Activated gamma-delta T cell treated with anti-CD3 and anti-CD28 coated beads, Interleukin-2, amount 50 U/mL, for 16 hours (primary cell): Measurements from ENCODE around the gene PACRG.
"Not testable (repeated sequence)": the region's sequence is repeated elsewhere in the genome, so short reads cannot be mapped to it uniquely, and the experiment has no call there.

Experiments
- DNase-seq: peaks from one replicate; pipeline ENCODE4 v3.0.0-alpha.2; 2020; ENCODE audit warnings: low read depth

Gene PACRG

GRCh38 chr6:163314791-163315470 lies 587.2 kb downstream of the PACRG start:
- no peak for DNase-seq

DNA sequence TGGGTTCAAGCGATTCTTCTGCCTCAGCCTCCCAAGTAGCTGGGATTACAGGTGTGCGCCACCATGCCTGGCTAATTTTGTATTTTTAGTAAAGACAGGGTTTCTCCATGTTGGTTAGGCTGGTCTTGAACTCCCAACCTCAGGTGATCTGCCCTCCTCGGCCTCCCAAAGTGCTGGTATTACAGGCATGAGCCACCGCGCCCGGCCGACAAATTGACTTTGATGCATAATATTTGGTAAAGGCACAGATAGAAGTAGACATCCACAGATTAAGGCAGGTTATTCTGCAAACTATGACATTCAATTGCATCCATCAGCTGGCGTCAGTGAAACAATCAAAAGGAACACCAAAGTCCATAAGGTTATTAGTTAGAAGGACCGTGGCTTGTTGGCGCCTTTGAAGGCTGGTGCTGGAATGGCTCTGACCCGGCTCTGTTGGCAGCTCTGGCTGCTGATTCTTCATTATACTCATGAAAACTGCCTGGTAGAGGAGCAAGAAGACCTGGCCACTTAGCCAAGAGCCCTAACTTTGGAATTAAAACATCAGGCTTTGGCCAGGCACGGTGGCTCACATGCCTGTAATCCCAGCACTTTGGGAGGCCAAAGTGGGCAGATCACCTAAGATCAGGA lies 589.2 kb downstream of the PACRG start:
- not testable (repeated sequence) for DNase-seq

DNA sequence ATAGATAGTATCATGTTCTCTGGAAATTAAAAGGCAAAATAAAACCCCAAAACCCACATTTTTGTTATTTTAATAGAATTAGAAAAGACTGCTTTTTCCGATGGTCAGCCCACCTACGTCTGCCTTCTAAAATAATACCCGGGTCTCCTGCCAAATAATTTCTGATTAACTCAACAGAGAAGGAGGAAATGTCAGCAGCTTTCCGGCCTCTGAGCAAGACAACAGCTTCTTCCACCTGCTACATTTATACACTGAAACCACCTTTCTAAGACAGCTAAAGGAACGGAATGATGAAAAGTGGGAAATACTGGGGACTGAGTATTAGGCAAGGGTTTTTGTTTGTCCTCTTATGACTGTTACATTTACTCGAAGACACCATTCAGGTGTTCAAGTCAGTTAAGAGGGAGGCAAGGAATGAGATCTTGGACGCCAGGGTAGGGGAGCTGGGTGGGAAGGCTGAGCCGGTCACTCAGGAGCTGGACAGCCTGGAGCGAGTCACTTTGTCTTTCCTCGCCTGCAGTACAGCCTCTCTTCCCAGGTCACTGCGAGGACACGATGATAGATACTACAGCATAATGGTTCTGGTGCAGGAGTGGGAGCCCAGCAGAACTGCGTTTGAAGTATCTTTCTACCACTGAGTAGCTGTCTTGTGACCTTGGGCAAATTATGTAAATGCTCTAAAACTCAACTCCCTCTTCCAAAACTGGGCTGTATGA lies 590.5 kb downstream of the PACRG start:
- DNase-seq, result no peak

- DNase-seq, result no peak
These were observed 592.0 kb downstream of the PACRG start for GRCh38 chr6:163319609-163320366.

DNA sequence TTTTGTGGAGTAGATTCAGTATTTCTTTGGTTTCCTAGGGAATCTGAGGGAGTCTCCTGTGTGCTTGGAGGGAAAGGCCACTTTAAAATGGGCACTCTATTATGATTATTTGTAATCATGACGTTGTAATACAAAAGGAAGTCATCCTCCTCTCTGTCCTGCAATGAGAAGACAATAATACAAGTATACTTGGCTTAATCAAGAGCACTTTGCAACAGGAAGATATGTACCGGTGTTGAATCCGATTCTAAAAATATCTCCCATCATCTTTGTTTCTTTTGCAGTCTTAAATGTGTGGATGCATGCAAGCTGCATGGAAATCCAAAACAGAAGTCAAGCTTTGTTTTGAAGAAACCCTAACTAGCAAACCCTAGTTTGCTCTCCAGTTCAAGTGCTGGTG lies 592.6 kb downstream of the PACRG start:
- no peak for DNase-seq

GRCh38 chr6:163320804-163321203 lies 593.0 kb downstream of the PACRG start:
- DNase-seq, result no peak

DNA sequence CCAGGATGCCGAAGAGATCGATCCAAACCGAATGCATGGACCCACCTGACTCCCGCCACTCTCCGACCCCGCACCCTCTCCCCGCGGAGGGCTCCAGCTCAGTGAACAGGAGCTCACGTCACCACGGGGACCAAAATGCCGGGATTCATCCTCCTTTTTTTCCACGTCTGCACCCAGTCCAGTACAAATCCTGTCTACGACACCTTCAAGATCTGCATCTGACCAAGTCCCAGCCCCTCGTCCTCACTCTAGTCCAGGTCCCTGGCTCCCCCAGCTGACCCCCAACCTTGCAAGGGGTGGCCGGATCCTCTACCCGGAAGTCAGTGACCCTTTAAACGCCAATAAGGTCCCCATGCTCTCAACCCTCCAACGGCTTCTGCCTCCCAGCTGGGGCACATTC lies 593.9 kb downstream of the PACRG start:
- no peak for DNase-seq

DNA sequence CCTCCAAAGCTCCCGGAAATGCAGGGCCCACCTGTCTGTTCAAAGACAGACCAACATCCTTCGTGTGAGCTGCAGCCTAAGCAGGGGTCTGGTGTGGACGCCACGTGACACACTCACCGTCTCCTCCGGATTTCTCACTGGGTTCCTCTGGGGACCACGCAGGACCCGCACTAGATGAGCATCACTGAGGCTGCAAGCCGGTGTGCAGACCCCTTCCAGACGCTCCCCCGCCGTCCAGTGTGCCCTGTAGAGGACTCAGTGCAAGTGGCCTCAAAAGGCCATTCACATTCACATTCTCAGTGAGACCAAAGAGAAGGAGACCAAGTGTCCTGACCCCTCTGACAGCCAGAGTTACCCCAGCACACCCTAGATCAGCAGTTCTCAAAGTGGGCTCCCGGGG lies 595.5 kb downstream of the PACRG start:
- no peak for DNase-seq

DNA sequence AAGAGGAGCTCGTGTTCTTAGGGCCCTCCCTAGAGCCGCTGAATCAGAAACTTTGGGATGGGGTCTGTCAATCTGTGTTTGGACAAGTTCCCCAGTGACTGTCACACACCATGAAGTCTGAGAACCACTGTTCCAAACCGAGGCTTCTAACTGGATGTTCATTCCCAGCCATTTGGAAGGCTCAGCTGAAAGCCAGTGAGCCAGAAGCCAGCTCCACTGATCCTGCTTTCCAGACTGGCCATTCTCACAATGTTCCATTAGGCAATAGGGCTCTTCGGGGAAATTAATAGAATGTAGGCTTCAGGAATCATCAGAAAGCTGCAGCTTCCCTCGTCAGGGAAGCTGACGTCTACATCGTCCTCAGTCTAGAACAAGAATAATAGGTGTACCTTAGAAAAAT lies 595.9 kb downstream of the PACRG start:
- DNase-seq, result no peak

DNA sequence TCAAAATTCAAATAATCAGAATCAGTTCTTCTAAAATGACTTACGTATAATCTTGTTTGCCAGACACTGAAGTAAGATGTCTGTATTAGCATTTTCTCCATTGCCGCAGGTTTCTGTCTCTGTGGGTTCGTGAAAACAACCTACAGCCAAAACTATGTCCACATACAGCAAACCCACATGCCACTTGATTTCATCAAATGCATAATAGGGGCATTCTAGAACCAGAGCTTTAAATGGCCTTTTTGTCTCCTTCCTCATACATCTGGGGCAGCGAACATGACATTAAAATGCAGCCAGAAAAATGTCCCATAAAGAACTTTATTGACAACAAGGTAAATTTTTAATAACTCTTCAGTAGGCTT lies 596.5 kb downstream of the PACRG start:
- no peak for DNase-seq

GRCh38 chr6:163324688-163325389 lies 597.1 kb downstream of the PACRG start:
- DNase-seq, result no peak

- DNase-seq, result no peak
These were observed 597.6 kb downstream of the PACRG start for GRCh38 chr6:163325390-163325784.

GRCh38 chr6:163327165-163327880 lies 599.5 kb downstream of the PACRG start:
- no peak for DNase-seq

DNA sequence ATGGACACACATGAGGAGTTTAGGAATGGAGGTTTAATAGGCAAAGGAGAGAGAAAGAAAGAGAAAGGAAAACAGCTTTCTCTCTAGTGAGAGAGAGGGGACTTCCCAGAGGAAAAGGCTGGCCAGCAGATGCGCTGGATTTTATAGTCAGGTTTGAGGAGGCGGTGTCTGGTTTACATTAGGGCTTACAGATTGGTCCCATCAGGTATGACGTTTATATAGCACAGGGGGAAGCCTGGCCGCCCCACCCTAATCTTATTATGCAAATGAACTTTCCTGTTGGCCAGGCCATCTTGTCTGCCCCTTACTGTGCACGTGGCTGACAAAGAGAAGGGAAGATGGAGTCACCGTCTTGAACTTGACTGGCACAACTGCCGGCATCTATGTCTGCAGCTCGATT lies 600.1 kb downstream of the PACRG start:
- DNase-seq, result no peak

DNA sequence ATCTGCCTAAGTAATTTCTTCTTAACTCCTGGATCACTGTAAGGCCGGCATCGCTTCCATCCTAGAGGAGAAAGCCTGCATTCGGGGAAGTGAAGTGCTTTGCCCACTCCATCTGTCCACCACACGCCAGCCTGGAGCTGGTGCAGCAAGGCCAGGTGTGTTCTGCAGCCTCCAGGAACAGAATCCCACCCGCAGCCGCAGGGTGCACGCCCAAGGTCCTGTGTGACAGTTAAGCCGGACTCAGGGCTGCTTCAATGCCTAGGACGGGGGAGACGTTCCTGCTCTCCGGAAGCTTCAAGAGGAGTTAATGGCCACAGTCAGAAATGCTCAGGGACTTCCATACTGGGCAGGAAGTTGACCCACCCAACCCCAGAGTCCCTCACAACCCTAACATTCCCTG lies 600.6 kb downstream of the PACRG start:
- DNase-seq, result no peak

DNA sequence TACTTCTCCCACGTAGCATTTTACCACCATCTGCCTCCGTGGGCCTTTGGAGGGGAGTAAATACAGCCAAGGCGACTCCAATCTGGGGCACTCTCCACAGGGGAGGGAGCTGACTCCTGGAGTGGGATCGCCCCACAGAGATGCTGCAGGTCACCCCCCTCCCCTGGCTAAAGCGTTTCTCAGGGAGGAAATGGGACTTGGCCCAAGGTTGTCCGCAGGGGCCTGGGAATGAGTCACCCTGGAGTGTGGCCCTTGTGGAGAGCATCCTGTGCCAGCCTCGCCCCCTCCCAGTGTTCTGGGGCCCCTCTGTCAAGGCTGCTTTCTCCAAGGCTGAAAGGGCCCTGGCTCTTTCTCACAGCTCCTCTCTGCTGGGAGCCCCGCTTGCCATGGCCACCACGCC lies 602.2 kb downstream of the PACRG start:
- DNase-seq, result no peak

- DNase-seq, result no peak
These were observed 603.5 kb downstream of the PACRG start for GRCh38 chr6:163331245-163331644.

DNA sequence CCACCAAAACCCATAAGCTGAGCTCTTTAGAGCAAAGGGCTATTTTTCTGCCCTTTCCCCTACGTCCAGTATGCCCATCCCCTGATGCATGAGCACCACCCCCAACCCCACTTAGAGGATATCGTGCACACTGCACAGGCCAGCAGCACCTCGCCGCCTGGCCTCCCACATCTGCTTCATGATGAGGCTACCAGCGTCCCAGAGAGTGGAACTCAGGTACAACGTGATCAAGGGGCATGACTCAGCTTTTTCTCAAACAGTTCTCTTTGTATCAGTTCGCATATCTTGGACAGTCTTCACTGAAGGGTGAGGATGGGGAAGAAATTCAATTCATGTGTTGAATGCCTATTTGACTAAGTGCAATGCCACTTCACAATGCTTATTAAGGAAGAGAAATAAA lies 604.8 kb downstream of the PACRG start:
- DNase-seq, result no peak

GRCh38 chr6:163333038-163333437 lies 605.3 kb downstream of the PACRG start:
- DNase-seq, result no peak

- no peak for DNase-seq
These were observed 606.2 kb downstream of the PACRG start for GRCh38 chr6:163333701-163334663.
